ENCODE results near the gene FBXW11.

The FBXW11 gene

DNA sequence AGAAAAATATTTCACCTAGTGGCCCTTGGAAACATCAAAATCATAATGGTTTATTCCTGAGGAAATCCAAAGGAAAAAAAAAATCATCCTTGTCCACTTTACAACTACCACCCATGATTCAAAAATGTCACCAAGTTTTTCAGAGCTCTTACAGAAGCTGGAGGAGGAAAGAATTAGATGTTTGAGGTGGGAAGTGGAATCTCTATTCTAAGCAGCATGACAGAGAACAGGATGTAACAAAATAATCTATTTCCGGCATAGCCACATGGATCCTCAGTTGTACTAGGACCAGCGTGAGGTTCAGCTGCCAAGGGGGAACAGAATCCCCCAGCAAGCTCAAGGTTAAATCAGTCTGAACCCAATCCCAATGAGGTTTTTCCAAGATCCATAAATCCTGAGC, 40.2 kb downstream of the FBXW11 start:
- no peak overlapping the region for H3K4me3 ChIP-seq (ENCODE audit: low read depth, low read length)
- DNase-seq (ENCODE audit: low read depth) = no peak
- TF ChIP-seq, protein P1, sequence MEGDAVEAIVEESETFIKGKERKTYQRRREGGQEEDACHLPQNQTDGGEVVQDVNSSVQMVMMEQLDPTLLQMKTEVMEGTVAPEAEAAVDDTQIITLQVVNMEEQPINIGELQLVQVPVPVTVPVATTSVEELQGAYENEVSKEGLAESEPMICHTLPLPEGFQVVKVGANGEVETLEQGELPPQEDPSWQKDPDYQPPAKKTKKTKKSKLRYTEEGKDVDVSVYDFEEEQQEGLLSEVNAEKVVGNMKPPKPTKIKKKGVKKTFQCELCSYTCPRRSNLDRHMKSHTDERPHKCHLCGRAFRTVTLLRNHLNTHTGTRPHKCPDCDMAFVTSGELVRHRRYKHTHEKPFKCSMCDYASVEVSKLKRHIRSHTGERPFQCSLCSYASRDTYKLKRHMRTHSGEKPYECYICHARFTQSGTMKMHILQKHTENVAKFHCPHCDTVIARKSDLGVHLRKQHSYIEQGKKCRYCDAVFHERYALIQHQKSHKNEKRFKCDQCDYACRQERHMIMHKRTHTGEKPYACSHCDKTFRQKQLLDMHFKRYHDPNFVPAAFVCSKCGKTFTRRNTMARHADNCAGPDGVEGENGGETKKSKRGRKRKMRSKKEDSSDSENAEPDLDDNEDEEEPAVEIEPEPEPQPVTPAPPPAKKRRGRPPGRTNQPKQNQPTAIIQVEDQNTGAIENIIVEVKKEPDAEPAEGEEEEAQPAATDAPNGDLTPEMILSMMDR (IDR thresholded peaks at IDR 0.05; ENCODE audit: low read depth, low read length, missing control alignments) = no peak

DNA sequence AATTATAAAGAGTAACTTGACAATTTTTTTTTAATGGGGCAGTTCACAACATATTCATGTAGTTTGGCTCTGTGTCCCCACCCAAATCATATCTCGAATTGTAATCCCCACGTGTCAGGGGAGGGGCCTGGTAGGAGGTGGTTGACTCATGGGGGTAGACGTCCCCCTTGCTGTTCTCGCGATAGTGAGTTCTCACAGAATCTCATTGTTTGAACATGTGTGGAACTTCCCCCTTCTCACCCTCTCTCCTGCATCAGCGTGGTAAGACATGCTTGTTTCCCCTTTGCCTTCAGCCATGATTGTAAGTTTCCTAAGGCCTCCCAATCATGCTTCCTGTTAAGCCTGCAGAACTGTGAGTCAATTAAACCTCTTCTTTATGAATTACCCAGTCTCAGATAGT, 40.7 kb downstream of the FBXW11 start:
- no peak for DNase-seq (ENCODE audit: low read depth)
- H3K4me3 ChIP-seq (ENCODE audit: low read depth, low read length) = no peak overlapping the region
- TF ChIP-seq, protein P1 (IDR thresholded peaks at IDR 0.05; ENCODE audit: low read depth, low read length, missing control alignments) = no peak

DNA sequence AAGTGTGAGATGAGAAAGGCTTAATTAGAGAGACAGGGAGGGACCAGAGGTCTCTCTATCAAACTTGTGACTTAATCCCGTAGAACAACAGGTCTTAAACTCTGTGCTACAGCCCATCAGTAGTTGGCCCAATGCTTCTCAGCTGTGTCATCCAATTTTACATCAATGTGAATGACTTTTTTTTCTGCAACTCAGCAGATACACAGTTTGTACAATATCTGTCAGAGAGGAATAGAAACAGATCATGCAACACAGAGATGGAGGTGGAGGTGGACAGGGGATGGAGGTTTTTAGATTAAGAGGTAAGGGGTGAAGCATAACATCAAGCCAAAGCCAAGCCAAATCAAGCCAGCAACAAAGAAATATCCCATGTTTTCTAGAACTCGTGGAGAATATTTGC, 43.0 kb downstream of the FBXW11 start:
- no peak for DNase-seq (ENCODE audit: low read depth)
- no peak overlapping the region for H3K4me3 ChIP-seq (ENCODE audit: low read depth, low read length)
- TF ChIP-seq, protein P1 (IDR thresholded peaks at IDR 0.05; ENCODE audit: low read depth, low read length, missing control alignments) = no peak

DNA sequence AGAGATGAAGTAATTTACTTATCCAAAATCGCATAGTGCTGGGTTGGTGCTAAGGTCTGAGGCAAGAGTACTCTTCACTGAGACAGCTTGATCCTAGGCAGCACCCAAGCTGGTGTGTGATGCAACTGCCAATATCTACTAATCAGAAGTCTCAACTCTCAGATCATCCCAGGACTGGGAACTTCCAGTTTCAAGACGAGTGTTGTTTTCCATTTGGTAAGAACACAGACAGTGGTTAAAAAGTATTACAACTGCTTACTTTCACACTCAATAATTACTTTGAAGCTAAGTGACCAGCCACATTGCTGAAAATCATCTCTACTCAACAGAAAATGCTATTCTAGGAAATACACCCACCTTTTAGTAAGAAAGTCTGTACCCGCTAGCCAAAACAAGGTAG, 45.3 kb downstream of the FBXW11 start:
- TF ChIP-seq, protein P1 (IDR thresholded peaks at IDR 0.05; ENCODE audit: low read depth, low read length, missing control alignments) = no peak
- H3K4me3 ChIP-seq (ENCODE audit: low read depth, low read length) = no peak overlapping the region
- DNase-seq (ENCODE audit: low read depth) = peak; percentile 65

DNA sequence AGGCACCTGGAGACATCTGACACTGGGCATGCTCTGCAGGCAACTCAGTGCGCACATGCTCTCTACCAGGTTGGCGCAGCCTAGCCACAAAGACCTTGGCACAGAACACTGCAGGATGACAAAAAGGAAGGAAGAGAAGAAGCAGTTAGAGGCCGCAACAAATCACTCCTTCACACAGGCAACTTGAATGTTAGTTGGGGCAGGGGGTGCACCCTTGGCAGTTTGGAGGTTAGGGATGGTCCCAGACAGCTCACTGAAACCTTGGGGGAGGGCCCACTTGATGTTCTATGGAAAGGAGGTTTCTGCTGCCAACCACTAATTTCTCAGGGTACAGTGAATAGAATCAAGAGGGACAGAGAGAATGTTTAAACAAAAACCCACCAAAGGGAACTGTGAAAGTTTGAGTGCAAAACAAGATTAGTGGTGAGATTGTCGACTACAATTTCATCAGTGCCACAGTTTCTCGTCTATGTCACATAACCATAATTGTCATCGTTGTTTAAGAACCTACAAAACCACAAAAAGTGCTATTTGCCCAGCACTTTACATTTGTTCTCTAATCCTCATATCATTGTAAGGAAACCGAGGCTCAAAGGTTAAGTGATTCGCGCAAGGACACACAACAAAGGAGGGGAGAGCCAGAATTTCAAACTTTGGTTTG, 48.7 kb downstream of the FBXW11 start:
- DNase-seq (ENCODE audit: low read depth) = no peak
- no peak overlapping the region for H3K4me3 ChIP-seq (ENCODE audit: low read depth, low read length)
- TF ChIP-seq, protein P1 (IDR thresholded peaks at IDR 0.05; ENCODE audit: low read depth, low read length, missing control alignments) = no peak

DNA sequence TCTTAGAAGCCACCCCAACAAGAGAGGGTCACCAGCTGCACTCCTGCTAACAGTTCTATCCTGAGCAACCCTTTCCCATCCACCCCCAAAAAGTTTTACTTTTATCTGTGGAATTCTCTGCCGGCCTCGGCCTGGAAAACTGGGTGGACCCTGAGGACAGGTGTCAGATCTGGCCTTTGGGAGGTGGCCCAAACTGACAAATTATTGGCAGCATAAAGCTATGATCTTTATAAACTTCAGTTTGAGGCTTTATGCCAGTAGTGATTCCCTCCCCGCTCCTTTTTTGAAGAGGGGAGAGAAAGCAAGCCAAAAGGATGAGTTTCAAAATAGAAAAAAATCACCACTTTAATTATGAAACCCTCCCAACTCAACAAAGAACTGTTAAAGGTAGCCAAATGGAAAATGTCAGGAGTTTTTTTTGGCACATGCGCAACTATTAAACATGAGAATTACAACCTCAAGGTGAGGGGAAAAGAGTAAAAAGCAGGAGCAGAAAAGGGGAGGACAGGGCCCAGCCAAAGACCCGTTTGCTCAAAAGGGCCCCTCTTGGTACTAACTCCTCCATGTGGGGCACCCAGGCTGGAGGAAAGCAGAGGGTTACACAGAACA, 49.4 kb downstream of the FBXW11 start:
- DNase-seq (ENCODE audit: low read depth) = no peak
- no peak overlapping the region for H3K4me3 ChIP-seq (ENCODE audit: low read depth, low read length)
- TF ChIP-seq, protein P1 (IDR thresholded peaks at IDR 0.05; ENCODE audit: low read depth, low read length, missing control alignments) = no peak

DNA sequence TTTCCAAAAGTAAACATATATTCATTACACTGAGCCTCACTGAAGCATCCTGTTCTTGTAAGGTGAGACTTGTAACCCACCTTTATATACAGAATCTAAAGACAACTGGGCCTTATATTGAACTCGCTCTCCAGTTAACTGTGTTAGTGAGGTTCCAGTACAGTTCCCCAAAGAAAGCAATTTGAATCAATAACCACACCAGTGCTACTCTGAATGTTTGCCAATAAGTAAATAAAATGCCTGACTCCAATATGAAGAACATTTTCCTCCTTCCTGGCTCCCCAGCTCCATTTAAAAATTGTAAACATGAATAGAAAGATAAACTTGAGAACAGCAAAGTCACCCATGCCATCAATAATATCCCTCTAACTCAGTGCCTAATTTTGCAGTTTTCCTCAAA, 50.1 kb downstream of the FBXW11 start:
- no peak for DNase-seq (ENCODE audit: low read depth)
- H3K4me3 ChIP-seq (ENCODE audit: low read depth, low read length) = no peak overlapping the region
- TF ChIP-seq, protein P1 (IDR thresholded peaks at IDR 0.05; ENCODE audit: low read depth, low read length, missing control alignments) = no peak

Measured in GM12864 (cell line).